IPS-18a (cell line): ENCODE results near the gene PLEKHA1.

Source experiments
- H3K27ac ChIP-seq: one replicate; pipeline ENCODE4 v1.5.1; 2013; ENCODE audit warnings: low read length
- H3K27me3 ChIP-seq: one replicate; pipeline ENCODE4 v1.6.1; 2013; ENCODE audit warnings: mild to moderate bottlenecking, low read length; ENCODE audit not compliant: control insufficient read depth, insufficient read depth
- H3K36me3 ChIP-seq: one replicate; pipeline ENCODE4 v1.6.1; 2013; ENCODE audit warnings: low read depth, low read length; ENCODE audit not compliant: control insufficient read depth
- H3K4me1 ChIP-seq: one replicate; pipeline ENCODE4 v1.6.1; 2013; ENCODE audit warnings: low read depth, low read length; ENCODE audit not compliant: control insufficient read depth
- H3K4me3 ChIP-seq: one replicate; pipeline ENCODE4 v1.5.1; 2013; ENCODE audit warnings: low read length
- H3K9ac ChIP-seq: one replicate; pipeline ENCODE4 v1.6.1; 2013; ENCODE audit warnings: mild to moderate bottlenecking, low read length, moderate library complexity
- H3K9me3 ChIP-seq: one replicate; pipeline ENCODE4 v1.6.1; 2013; ENCODE audit warnings: low read depth, low read length; ENCODE audit not compliant: control insufficient read depth

PLEKHA1 gene

GRCh38 chr10:122441961-122442360, 67.5 kb downstream of the PLEKHA1 start:
- Histone ChIP-seq H3K9me3 (peaks cover 3% of the 10 kb centered on the region), H3K27me3 (no peaks in the 10 kb centered on the region), H3K4me1 (no peaks in the 10 kb centered on the region), H3K27ac (no peak overlapping the region), H3K4me3 (no peak overlapping the region), H3K9ac (no peak overlapping the region), H3K36me3 (no peaks in the 10 kb centered on the region)

DNA sequence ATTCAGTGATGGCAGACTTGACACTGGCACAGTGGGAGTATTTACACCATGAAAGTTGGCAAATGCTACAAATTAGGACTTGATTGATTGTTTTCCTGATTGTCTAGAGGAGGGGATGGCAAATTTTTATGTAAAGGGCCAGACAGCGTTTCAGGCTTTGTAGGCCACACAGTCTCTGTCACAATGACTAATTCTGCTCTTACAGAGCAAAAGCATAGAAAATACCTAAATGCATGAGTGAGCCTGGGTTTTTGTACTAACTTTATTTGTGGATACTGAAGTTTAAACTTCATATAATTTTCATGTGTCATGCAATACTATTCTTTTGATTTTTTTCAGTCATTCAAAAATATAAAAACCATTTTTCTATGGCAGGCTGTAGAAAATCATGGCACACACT, 71.0 kb downstream of the PLEKHA1 start:
- peaks cover 3% of the 10 kb centered on the region for H3K9me3 ChIP-seq
- H3K4me1 ChIP-seq: no peaks in the 10 kb centered on the region
- no peak overlapping the region for H3K4me3 ChIP-seq
- H3K27me3 ChIP-seq: no peaks in the 10 kb centered on the region
- no peaks in the 10 kb centered on the region for H3K36me3 ChIP-seq
- H3K9ac ChIP-seq: no peak overlapping the region
- no peak overlapping the region for H3K27ac ChIP-seq

DNA sequence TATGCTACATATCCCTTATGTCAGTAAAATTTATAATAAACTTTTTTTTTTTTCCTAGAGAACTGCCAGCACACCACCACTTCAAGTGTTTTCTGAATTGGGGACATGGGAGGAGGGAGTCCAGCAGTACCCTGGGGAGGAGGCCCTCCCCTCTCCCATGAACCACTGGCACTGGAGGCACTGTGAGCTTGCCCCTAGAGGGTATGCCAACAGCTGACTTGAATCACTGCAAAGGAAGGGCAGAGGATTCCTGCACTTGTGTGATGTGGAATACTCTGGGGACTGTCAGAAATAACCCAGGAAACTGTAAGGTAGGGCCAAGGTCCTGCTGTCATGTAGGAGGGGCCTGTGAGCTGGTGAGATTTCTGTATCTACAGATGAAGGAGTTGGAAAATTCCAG, 71.4 kb downstream of the PLEKHA1 start:
- Histone ChIP-seq H3K27me3 (no peaks in the 10 kb centered on the region), H3K9ac (no peak overlapping the region), H3K4me3 (no peak overlapping the region), H3K36me3 (no peaks in the 10 kb centered on the region), H3K27ac (no peak overlapping the region), H3K9me3 (peaks cover 3% of the 10 kb centered on the region), H3K4me1 (no peaks in the 10 kb centered on the region)

GRCh38 chr10:122446668-122447423, 72.3 kb downstream of the PLEKHA1 start:
- Histone ChIP-seq H3K9me3 (peaks cover 3% of the 10 kb centered on the region), H3K27me3 (no peaks in the 10 kb centered on the region), H3K4me1 (no peaks in the 10 kb centered on the region), H3K27ac (no peak overlapping the region), H3K4me3 (no peak overlapping the region), H3K9ac (no peak overlapping the region), H3K36me3 (no peaks in the 10 kb centered on the region)

DNA sequence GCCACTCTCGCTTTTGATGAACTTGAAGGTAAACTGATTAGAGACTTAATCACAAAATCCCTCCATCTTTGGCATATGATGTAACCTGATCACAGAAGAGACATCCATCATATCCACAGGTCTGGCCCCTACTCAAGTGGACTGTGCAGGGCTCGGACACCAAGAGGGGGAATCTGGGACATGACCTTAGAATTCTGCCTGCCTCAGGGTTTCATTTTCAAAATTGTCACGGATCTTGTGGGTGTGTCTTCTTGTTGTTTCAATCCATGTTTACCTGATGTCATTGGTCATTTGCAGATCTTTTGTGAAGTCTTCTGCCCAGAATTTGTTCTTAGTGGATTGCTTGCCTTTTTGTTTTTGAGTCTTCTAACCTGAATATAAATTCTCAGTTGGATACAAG, 74.1 kb downstream of the PLEKHA1 start:
- H3K36me3 ChIP-seq: no peaks in the 10 kb centered on the region

DNA sequence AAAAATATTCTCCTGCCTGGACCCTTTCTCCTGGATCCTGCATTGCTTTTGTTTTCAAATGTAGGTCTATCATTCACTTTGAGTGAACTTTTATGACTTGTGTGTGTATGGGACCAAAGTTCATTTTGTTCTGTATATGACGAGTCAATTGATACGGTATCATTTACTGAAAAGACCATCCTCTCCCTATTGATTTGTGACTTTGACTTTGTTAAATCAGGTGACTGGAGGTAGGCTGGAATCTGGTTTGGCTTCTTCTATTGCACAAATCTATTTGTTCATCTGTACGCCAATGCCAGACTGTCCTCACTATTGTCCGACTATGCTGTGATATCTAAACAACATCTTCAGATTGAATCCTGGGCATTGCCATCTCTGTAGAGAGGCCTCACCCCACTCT, 74.6 kb downstream of the PLEKHA1 start:
- no peaks in the 10 kb centered on the region for H3K27me3 ChIP-seq
- no peak overlapping the region for H3K4me3 ChIP-seq
- peaks cover 3% of the 10 kb centered on the region for H3K9me3 ChIP-seq
- no peak overlapping the region for H3K27ac ChIP-seq
- H3K4me1 ChIP-seq: no peaks in the 10 kb centered on the region
- no peaks in the 10 kb centered on the region for H3K36me3 ChIP-seq
- H3K9ac ChIP-seq: no peak overlapping the region

More for the DNA sequence above, 74.1 kb downstream of the PLEKHA1 start:
- Histone ChIP-seq H3K4me3 (no peak overlapping the region), H3K9me3 (peaks cover 3% of the 10 kb centered on the region), H3K4me1 (no peaks in the 10 kb centered on the region), H3K27me3 (no peaks in the 10 kb centered on the region), H3K27ac (no peak overlapping the region), H3K9ac (no peak overlapping the region)

DNA sequence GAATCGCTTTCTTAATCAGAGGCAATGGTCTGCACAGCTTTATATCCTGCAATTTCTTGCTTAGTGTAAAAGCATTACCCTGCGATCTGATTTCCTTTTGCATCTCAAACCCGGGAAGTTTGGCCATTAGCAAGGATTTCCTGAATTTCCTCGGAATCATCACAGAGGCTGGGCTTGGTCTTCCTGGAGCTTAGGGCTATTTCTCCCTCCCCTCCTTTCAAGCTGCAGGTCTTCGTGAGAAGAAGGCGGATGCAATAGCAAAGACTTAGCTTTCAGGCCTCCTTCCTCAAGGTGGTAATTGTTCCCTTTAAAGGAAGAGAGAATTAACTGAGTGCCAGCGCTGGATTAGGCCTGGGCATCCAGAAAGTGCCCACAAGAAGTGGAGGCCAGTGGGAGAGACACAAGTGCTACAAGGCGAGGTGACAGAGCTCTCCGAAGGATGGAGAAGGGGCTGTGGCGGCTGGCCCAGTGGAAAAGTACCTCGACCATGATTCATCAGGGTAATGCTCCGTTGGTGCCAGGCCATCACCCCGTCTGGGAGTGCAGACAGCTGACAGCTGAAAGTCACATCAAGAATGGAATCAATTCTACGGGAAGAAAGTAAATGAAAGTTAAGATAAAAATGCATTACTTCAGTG, 76.0 kb downstream of the PLEKHA1 start:
- Histone ChIP-seq H3K36me3 (no peaks in the 10 kb centered on the region), H3K27ac (no peak overlapping the region), H3K9ac (no peak overlapping the region), H3K27me3 (no peaks in the 10 kb centered on the region), H3K4me3 (no peak overlapping the region), H3K4me1 (no peaks in the 10 kb centered on the region), H3K9me3 (peaks cover 3% of the 10 kb centered on the region)

DNA sequence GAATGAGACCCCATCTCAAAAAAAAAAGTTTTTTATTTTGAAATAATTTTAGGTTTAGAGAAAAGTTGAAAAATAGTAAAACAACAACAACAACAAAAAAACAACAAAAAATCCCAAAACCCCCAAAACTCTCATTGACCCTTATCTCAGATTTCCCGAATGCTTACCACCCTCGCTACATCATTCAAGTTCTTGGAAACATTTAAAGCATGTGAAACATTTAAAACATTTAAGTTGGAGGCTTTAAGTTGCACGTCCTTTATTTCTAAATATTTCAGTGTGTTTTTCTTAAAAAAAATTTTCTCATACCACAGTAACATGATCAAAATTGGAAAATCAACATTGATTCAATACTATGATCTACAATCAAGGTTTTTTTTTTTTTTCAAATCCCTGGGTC, 79.6 kb downstream of the PLEKHA1 start:
- no peak overlapping the region for H3K4me3 ChIP-seq
- H3K9ac ChIP-seq: no peak overlapping the region
- H3K9me3 ChIP-seq: no peaks in the 10 kb centered on the region
- H3K27ac ChIP-seq: no peak overlapping the region
- no peaks in the 10 kb centered on the region for H3K36me3 ChIP-seq
- H3K27me3 ChIP-seq: peaks cover 6% of the 10 kb centered on the region
- H3K4me1 ChIP-seq: no peaks in the 10 kb centered on the region

GRCh38 chr10:122454603-122455080, 80.1 kb downstream of the PLEKHA1 start, which contains the start of gene ARMS2:
Gene ARMS2, plus strand, starts transcription at chr10:122454653. Its CDS starts 75 bp downstream, at chr10:122454728.
- H3K9ac ChIP-seq: no peak within 1 kb of the TSS
- H3K36me3 ChIP-seq: no peaks in the 10 kb centered on the region
- H3K9me3 ChIP-seq: no peaks in the 10 kb centered on the region
- no peak within 1 kb of the TSS for H3K4me3 ChIP-seq
- peaks cover 12% of the 10 kb centered on the region for H3K27me3 ChIP-seq
- no peaks in the 10 kb centered on the region for H3K4me1 ChIP-seq
- H3K27ac ChIP-seq: no peak within 1 kb of the TSS

- Histone ChIP-seq H3K36me3 (no peaks in the 10 kb centered on the region), H3K27ac (no peak overlapping the region), H3K4me3 (no peak overlapping the region), H3K4me1 (peaks cover 4% of the 10 kb centered on the region), H3K27me3 (peaks cover 21% of the 10 kb centered on the region), H3K9me3 (no peaks in the 10 kb centered on the region), H3K9ac (no peak overlapping the region)
Observed at GRCh38 chr10:122455376-122456079, 81.0 kb downstream of the PLEKHA1 start.

DNA sequence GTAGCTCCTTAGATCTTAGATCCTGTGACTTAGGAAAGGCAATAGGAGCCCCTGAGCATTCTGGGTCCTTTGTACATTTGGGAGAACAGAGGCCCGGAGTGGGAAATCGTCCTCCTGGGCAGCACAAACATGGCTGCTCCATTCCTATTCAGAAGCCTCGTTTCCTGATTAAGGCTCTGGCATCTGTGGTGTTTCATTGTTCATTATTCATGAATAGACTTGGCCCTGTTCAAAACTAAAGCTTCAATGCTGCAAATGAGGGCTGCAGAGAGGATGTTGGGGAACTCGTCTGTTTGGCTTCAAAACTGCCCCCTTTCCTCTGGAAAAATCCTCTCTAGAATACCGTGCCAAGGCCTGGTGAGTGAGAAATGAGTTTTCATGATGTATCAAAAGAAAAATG, 83.4 kb downstream of the PLEKHA1 start:
- H3K27ac ChIP-seq: no peak overlapping the region
- H3K27me3 ChIP-seq: peaks cover 39% of the 10 kb centered on the region
- H3K4me1 ChIP-seq: peaks cover 4% of the 10 kb centered on the region
- H3K4me3 ChIP-seq: no peak overlapping the region
- H3K9me3 ChIP-seq: no peaks in the 10 kb centered on the region
- no peak overlapping the region for H3K9ac ChIP-seq
- no peaks in the 10 kb centered on the region for H3K36me3 ChIP-seq
